Measurements from ENCODE around the gene HDAC11. TPM values are rescaled to one million over a fixed set of nuclear protein-coding genes. Genes with fewer than 3 reads are reported as not detected.

The HDAC11 gene
- total RNA-seq, 1 donor, result 12.1 TPM

GRCh38 chr3:13505147-13506130 is 25.3 kb downstream of the HDAC11 start:
- DNase-seq (ENCODE audit: low read depth in 2 of 3, low spot score in 2 of 3), result no peak

DNA sequence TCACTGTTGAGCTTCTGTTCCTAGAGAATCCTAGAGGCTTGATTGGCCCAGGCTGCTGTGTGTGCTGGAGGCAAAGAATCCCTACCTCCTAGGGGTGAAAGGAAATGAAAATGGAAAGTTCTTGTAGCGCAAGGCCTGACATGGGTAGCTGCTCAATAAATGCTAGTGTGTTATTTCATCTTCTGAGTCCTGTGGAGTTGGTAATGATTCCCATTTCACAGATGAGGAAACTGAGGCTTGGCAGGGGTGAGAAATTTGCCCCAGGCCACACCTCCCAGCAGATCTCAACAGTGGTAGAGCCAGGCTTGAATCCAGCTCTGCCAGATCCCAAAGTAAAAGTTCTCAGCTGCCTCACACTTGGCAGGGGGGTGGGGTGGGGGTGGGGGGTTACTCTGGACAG is 26.1 kb downstream of the HDAC11 start:
- DNase-seq (ENCODE audit: low read depth in 2 of 3, low spot score in 2 of 3), result no peak

- DNase-seq (ENCODE audit: low read depth in 2 of 3, low spot score in 2 of 3), result no peak
These were observed 26.6 kb downstream of the HDAC11 start for GRCh38 chr3:13506680-13507079.

DNA sequence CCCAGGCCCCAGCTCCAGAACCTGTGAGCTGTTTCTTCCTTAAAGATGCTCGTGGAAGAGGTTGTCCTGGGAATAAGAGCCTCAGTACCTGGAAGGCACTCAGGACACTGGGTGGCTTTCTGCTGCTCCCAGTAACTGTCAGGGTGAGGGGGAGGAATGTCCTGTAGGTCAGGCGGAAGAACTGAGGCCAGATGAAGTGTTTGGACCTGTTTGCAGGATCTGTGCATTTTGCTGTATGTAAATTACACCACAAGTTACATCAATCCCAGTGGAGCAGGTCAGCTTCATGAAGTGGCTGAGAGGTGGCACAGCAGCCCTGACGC is 27.1 kb downstream of the HDAC11 start:
- no peak for DNase-seq (ENCODE audit: low read depth in 2 of 3, low spot score in 2 of 3)

DNA sequence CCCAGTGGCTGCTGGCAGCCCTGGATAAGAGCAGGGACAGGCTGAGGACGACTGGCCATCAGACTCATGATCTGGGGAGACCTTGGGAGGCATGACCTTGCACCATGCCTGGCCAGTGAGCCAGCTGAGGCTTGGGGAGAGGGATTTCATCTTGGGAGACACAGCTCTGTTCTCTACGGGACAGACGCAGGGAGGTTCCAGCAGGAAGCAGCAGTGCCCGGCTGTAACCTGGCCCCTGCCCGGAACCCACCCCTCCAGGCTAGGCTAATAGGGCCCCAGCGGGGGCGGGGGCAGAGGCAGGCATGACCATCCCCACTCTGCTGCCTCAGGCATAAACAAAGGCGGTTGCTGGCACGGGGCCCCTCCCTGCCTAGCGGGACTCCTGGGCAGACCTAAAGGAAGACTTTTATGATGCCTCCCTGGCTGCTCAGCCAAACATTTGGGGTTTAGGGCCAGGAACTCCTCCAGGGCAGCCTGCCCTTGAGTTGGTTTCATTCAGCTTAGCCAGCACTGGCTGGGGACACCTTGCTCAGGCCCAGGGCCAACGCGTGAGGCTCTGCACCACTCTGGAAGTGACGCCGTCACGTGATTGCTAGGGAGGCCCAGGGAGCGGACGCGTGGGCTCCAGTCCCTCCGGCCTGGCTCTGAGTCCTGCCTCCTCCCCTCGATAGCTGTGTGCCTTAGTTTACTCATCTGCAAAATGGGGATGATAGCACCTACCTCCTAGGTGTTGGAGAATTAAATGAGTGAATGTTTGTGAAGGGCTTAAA is 27.6 kb downstream of the HDAC11 start:
- DNase-seq (ENCODE audit: low read depth in 2 of 3, low spot score in 2 of 3), result peak in 1 of 3 donors; percentile 21

DNA sequence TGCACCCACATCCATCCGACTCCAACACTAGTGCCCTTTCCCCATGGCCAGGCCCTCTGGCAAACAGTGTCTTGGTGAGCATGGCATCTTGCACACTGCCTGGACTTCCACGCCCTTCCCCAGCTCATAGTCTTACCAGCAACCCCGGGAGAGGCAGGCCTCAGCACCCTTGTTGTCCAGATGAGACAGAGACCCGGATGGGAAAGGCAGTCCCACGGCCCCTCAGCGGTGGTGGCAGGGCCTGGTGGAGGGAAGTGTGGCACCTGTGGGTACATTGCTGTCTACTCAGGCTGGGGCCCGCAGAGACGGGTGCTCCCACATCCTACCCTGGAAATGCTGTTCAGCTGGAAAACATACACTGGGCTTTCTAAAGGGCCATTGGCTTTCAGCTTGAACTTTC is 28.4 kb downstream of the HDAC11 start:
- DNase-seq (ENCODE audit: low read depth in 2 of 3, low spot score in 2 of 3), result no peak

- DNase-seq (ENCODE audit: low read depth in 2 of 3, low spot score in 2 of 3), result no peak
These were observed 29.1 kb downstream of the HDAC11 start for GRCh38 chr3:13509059-13509815.

GRCh38 chr3:13509816-13510192 is 29.7 kb downstream of the HDAC11 start:
- no peak for DNase-seq (ENCODE audit: low read depth in 2 of 3, low spot score in 2 of 3)

DNA sequence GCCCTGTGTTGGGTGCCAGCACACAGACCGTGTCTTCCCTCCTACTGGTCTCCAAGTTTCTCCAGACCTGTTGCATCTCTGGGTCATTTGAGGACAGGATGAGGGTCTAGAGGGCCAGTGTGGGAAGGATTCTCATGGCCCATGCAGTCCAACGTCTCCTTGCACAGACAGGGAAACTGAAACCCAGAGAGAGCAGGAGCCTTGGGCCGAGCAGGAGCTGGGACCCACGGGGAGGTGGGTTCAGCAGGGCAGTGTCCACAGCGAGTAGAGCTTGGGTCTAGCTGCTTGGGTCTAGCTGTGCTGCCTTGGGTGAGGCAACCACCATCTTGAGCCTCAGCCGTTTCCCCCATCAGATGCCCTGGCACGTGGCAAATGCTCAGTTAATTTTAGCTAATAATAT is 32.3 kb downstream of the HDAC11 start:
- DNase-seq (ENCODE audit: low read depth in 2 of 3, low spot score in 2 of 3), result no peak

DNA sequence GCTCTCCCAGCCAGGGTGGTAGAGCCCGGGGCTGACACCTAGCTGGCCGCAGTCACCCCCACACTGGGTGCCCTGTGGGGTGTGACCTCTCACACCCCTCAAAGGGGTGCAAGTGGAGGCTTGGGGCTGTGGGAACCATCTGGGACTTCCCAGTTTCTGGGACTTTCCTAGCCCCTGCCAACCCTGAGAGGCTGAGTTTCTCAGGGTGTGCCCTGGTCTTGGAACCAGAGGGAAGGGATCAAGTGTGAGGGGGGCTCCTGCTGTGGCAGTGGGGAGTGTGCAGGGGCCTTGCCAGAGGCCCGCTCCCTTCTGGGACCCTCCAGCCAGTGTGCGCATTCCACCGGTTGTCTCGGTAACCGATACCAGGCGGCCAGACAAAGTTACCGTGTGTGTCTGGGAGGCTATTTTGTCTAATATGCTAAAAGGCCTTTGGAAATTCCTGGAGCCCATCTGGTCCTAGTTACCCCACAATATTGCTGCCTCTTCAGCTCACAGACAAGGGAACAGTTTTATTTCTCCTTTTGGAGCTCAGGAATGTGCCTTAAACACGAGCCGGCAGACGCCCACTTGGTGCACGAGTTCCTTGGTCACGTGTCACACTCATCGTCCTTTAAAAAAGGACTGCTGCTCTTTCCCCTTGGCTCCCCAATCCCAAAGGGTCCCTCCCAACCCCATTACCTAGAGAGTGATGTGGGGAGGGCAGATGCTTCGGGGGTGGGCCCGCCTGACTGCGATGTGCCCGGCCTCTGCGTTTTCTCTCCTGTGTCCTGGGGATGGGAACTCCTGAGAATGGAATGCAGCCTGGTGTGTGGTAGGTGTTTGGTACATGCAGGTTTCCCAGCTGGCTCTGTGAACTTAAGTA is 33.2 kb downstream of the HDAC11 start:
- no peak for DNase-seq (ENCODE audit: low read depth in 2 of 3, low spot score in 2 of 3)

GRCh38 chr3:13513913-13514517 is 33.9 kb downstream of the HDAC11 start:
- no peak for DNase-seq (ENCODE audit: low read depth in 2 of 3, low spot score in 2 of 3)

- no peak for DNase-seq (ENCODE audit: low read depth in 2 of 3, low spot score in 2 of 3)
These were observed 34.7 kb downstream of the HDAC11 start for GRCh38 chr3:13514639-13515435.

GRCh38 chr3:13515786-13516759 is 36.0 kb downstream of the HDAC11 start:
- no peak for DNase-seq (ENCODE audit: low read depth in 2 of 3, low spot score in 2 of 3)

DNA sequence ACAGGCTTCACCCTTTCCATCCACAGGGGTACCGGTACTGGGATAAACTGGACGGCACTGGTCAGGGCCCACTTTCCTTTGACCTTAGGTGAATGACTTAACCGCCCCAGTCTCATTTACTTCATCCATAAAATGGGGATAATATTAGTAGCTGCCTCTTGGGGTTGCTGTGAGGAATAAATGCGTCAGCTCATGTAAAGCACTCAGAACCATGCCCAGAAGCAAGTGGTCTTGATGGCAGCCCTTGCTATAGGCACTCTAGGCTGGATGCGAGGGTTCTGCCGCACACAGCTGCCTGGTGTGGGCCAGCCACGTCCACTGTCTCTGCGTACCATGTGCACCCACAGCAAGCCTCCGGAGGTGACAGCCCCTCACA is 36.6 kb downstream of the HDAC11 start:
- DNase-seq (ENCODE audit: low read depth in 2 of 3, low spot score in 2 of 3), result no peak

- DNase-seq (ENCODE audit: low read depth in 2 of 3, low spot score in 2 of 3), result no peak
These were observed 37.3 kb downstream of the HDAC11 start for GRCh38 chr3:13517253-13517977.

DNA sequence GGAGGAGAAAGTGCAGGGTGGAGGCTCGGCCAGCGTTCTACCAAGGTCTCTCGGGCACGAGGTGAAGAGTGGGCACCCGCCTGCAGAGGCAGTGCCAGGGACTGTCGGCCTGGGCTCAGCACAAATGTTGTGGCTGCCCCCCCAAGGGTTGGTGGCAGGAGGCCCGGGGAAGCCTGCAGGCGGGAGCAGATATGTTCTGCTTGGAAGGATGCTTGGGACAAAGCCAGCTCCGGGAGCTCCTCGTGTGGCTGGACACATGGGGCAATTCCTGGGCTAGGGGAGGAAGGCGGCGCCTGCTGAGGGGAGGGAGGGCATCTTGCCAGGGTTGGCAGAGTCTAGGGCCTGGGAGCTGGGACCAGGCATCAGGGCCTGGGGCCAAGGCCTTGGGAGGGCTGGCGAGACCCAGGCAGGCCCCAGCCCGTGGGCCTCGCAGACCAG is 38.4 kb downstream of the HDAC11 start:
- DNase-seq (ENCODE audit: low read depth in 2 of 3, low spot score in 2 of 3), result no peak

Data from hematopoietic multipotent progenitor cell (in vitro differentiated cells).